ENCODE results near the gene GDI2.

The GDI2 gene

DNA sequence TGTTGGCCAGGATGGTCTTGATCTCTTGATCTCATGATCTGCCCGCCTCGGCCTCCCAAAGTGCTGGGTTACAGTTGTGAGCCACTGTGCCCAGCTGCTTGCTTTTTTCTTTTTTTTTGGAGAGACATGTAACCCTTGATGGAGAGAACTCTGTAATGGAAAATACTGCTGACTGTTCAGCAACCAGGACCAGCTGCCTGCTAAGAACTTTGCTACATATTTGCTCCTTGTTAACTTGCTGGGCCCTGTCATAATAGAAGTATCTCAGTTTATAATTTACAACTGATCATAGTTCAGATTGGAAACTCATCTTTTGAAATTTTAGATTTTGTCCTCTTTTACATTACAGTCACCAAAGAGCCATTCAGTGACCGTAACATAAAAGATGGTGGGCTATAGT is 93.7 kb downstream of the GDI2 start:
- no peak for DNase-seq (ENCODE audit: low read depth)
- H3K4me3 ChIP-seq (ENCODE audit: low read depth, low read length), result no peak overlapping the region
- TF ChIP-seq, protein P1, sequence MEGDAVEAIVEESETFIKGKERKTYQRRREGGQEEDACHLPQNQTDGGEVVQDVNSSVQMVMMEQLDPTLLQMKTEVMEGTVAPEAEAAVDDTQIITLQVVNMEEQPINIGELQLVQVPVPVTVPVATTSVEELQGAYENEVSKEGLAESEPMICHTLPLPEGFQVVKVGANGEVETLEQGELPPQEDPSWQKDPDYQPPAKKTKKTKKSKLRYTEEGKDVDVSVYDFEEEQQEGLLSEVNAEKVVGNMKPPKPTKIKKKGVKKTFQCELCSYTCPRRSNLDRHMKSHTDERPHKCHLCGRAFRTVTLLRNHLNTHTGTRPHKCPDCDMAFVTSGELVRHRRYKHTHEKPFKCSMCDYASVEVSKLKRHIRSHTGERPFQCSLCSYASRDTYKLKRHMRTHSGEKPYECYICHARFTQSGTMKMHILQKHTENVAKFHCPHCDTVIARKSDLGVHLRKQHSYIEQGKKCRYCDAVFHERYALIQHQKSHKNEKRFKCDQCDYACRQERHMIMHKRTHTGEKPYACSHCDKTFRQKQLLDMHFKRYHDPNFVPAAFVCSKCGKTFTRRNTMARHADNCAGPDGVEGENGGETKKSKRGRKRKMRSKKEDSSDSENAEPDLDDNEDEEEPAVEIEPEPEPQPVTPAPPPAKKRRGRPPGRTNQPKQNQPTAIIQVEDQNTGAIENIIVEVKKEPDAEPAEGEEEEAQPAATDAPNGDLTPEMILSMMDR (IDR thresholded peaks at IDR 0.05; ENCODE audit: low read depth, low read length, missing control alignments), result no peak
